Activated effector memory CD4-positive, alpha-beta T cell treated with Interleukin-2 at 50 U/mL for 16 hours (primary cell): ENCODE data around the gene ACP7.
"Not testable (repeated sequence)": the region's sequence is repeated elsewhere in the genome, so short reads cannot be mapped to it uniquely, and the experiment has no call there.

Source experiments
- DNase-seq: peaks from one replicate; pipeline ENCODE4 v3.0.0-alpha.2; 2020

The ACP7 gene, protein sequence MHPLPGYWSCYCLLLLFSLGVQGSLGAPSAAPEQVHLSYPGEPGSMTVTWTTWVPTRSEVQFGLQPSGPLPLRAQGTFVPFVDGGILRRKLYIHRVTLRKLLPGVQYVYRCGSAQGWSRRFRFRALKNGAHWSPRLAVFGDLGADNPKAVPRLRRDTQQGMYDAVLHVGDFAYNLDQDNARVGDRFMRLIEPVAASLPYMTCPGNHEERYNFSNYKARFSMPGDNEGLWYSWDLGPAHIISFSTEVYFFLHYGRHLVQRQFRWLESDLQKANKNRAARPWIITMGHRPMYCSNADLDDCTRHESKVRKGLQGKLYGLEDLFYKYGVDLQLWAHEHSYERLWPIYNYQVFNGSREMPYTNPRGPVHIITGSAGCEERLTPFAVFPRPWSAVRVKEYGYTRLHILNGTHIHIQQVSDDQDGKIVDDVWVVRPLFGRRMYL

DNA sequence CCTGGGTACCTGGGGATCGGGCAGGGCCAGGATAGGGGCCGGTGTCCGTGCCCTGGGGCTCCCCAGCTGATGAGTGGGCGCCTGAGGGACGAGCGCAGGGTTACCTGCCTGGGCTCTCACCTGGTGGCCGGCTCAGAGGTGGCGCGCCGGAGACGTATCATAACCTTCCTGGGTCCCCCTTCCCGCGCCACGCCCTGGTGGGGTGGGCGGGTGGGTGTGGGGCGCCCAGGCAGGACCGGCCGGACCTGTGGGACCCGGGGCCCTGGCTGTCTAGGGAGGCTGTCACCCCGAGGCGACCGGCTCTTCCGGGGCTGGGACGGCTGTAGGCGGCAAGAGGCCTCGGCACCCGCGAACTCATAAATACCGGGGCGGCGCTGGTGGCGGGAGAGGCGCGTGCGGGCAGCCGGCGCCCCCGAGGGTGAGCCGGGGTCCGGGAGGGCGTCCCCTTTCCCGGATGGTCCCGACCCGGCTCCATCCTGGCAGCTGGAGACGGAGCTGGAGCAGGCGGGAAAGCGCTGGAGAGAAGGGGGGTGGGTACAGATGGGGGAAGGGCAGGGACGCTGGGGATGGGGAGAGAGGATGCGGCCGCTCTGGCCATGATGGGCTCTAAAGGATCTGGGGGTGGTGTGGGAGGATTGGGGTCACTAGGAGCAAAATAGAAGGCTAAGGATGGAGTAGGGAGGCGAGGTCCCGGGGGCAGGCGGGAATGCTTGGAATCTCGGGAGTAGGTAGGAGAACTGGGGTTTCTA is at the start of gene ACP7:
TSS of gene ACP7 (plus strand) at position 386 of the 749 bp plus-strand sequence. CDS start 902 bp downstream, outside the sequence.
- peak; percentile 9 for DNase-seq

DNA sequence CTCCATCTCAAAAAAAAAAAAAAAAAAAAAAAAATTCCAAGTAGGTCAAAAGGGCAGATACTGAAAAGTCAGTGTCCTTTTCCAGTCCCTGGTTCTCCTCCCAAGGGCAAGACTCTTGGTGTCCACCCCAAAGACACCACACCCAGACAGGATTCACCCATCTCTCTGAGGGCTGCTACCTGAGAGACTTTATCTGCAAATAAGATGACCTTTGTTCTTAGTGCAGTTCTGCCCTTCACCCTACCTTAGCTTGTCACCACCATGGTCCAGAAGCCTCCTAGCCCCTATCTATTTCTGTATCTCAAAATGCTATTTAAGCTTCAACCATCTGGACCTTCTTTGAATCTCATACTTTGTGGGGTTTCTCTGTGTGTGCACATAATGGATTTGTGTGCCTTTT is 47.6 kb upstream of the ACP7 start:
- DNase-seq, result no peak

DNA sequence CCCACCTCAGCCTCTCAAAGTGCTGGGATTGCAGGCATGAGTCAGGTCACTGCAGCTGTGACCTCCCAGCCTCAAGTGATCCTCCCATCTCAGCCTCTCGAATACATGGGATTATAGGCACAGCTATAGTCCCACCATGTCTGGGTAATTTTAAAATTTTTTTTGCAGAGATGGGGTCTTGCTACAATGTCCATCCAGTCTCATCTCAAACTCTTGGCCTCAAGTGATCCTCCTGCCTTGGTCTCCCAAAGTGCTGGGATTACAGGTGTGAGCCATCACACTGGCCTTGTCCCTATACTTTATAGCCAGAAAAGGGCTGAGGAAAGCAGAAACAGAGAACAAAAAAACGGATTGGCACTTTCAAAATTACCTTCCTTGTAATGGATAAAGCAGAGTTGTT is 47.0 kb upstream of the ACP7 start:
- DNase-seq, result no peak

DNA sequence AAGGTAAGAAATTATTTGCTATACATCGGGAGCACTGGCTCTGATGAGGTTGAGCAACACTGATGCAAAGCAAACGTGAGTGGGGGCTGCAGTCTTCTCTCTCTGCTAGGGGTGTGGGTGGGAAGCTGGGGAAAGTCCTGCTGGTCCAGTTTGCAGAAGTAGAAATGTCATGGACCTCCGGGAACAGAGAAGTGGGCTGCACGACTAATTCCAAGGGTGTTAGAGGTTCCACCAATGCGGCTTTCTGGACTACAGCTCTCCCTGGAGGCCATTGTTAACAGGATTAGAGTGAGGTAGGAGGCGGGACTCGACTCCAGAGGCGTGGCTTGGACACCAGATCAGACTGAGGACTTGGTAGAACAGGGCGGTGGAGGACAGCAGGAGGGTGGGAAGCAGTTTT is 46.1 kb upstream of the ACP7 start:
- no peak for DNase-seq

DNA sequence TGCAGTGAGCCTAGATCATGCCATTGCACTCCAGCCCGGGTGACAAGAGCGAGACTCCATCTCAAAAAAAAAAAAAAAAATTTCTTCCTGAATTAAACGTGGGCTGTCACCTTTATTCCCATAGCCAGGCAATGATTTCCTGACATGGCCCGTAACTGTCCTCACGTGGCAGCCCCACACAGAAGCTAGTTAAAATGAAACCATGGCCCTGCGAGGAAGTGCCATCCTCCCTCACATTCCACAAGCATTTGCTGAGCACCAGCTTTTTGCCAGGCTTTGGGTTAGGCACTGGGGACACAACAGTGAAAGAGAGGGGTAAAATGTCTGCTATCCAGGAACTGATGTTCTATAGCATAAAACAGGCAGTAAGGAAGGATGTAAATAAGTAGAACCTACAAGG is 38.7 kb upstream of the ACP7 start:
- no peak for DNase-seq

DNA sequence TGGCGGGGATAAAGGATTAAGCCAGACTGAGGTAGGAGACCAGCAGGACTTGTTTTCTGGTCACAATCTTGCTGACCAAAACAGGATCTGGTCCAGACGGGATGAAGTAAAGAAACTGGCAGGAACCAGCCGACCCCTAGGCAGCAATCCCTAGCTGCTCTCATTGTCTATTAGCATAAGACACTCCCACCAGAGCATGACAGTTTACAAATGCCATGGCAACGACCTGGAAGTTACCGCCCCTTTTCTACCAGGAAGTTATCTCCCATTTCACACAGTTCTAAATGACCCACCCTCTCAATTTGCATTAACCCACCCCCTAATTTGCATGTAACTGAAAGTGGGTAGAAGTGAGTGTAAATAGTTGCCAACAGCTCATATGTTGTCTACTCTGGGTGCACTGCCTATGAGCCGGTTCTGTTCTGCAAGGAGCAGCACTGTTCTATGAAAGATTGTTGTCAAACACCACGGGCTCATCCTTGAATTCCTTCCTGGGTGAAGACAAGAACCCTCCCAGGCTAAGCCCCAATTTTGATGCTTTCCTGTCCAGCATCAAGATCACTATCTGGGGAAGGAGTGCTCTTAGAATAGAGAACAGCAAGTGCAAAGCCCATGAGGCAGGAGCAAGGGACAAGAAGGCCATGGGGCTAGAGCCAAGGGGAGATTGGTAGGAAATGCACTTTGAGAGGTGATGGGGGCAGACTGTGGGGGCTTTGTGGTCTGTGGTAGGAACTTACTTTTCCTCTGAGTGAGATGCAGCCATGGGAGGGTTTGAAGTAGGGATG is 37.9 kb upstream of the ACP7 start:
- DNase-seq, result no peak

DNA sequence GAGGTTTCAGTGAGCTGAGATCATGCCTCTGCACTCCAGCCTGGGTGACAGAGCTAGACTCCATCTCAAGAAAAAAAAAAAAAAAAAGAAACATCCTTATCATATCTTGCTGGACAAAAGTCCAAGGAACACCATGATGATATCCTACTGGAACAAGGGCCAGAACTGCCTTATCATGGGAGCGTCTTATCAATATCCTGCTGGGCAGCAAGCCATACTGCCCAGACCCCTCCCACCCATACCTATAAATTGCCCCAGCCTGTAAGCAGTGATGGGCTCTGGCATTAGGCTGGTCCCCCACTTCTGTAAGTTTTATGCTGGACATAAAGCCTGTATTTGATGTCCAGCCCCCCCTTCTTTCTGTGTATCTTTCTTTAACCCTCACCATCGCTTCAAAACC is 37.1 kb upstream of the ACP7 start:
- no peak for DNase-seq

DNA sequence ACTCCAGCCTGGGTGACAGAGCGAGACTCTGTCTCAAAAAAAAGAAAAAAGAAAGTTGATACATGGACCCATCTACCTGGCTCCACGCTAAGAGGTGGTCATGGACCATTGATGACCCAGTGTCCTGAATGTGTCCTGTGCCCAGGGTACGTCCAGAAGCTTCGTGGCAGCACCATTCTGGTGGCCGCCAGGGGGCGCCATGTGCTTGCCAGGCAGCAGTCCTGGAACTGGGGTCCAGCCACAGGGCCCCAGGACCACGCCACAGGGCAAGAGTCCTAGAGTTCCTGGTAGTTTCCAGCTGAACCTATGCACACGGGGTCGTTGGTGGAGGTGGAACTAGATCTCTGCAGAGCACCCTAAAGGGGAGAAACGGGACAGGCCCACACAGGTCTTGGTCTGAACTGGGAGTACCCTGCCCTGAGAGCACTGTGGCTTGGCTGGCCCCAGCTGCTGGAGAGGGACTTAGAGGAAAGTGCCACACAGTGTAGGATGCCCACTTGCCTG is 31.9 kb upstream of the ACP7 start:
- DNase-seq, result peak; percentile 56

DNA sequence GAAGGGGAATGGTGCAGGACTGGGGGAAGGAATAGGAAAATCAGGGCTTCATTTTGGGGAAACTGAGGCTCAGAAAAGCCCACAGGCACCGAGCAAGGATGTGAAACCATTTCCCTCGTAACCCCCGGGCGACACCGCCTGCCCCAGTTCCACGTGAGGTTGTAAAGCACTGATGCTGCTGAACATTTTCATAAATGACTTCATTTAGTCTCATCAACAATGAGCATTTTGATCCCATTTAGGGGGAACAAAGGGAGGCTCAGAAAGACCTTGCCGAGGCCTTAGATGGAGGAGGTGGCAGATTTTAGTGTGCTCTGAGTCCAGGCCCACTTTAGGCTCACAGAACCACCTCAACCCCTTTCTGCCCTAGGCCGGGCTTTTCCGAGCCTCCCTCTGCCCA is 31.3 kb upstream of the ACP7 start:
- DNase-seq, result no peak

DNA sequence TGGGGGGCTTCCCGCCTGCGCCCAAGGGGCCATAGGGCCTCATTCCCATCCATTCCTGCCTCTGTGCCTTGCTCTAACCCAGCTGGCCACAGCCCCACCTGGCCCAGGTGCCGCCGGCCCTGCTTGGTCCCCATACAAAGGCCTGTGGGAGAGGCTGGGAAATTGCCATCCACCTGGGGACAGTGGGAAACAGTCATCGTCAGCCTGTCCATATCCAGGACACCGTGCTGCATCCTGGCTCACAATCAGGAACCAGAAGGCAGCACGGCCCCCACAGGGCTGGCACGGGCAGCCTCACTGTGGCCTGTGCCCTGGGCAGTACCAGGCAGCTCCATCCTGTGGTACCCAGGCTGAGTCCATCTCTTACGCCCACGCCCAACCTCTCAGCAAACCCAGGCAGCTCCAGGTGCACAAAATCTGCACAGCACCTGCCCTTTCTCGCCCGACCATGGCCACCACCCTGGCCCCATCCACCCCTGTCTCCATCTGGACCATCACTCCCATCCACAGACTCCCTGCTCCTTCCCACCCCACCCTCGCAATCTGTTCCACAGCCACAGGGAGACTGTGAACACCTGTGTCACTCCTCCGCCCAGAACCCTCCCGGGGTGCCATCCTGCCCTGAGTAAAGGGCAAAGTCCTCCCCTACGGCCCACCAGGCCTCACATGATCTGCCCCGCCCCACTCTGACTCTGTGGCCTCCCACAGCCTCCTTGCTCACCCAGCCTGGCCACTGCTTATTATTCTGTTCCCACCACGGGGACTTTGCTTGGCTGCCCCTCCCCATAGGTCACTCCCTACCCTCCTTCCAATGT is 30.7 kb upstream of the ACP7 start:
- no peak for DNase-seq

DNA sequence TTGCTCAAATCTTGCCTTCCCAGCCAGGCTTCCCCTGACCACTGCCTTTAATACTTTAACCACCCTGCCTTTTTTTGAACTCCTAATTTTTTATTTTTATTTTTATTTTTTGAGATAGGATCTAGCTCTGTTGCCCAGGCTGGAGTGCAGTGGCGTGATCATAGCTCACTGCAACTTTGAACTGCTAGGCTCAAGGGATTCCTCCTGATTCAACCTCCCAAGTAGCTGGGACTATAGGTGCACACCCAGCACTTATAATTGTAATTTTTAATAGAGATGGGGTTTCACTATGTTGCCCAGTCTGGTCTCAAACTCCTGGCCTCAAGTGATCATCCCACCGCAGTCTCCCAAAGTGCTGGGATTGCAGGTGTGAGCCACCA is 30.1 kb upstream of the ACP7 start:
- DNase-seq, result no peak

DNA sequence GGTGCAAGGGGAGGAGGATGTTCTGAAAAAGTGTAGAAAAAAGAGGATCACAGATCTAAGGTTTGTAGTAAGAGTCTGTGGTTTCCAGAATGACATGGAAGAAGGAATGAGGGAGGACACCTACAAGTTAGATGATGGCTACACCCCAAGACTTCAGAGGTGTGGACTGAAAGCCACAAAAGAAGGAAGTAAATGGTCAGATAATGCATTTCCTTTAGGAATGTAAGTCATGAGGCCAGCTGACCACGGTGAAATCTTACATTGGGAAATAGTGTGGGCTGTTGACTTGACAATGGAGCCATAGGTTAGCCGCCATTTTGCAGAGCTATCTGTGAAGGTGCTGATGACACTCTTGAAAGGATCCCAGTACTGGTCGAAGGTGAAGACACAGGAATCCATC is 26.6 kb upstream of the ACP7 start:
- no peak for DNase-seq

DNA sequence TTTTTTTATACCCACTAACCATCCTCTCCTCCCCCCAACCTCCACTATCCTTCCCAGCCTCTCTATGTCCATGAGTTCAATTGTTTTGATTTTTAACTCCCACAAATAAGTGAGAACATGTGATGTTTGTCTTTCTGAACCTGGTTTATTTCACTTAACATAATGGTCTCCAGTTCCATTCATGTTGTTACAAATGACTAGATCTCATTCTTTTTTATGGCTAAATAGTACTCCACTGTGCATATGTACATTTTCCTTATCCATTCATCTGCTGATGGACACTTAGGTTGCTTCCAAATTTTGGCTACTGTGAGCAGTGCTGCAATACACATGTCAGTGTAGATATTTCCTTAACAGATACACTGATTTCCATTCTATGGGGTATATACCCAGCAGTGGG is 24.9 kb upstream of the ACP7 start:
- no peak for DNase-seq

DNA sequence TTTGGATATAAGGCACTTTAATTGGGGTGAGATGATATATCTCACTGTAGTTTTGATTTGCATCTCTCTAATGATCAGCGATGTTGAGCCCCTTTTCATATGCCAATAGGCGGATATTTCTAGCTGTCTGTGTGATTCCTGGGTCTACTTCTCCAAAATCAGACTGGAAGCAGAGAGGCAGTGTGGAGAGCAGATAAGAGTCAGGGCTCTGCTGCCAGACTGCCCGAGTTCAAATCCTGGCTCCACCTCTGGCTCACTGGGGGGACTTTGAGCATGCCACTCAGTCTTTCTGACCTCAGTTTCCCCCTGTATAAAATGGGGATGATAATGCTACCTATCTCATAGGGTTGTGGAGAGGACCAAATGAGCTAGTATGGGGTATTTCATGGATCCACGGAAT is 24.0 kb upstream of the ACP7 start:
- no peak for DNase-seq

DNA sequence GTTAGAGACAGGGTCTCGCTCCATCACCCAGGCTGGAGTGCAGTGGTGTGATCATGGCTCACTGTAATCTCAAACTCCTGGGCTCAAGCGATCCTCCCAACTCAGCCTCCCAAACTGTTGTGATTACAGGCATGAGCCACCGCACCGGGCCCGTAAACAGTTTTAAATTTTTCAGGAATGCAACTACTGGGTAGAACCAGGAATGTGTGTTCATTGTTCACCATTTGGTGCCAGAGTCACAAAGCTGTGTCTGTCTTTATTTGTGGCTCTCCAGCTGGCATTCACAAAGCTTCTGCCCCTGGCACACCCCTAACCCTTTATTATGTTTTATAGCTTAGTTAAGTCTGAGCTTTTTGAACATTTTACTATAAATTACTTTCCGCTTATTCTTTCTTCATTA is 19.8 kb upstream of the ACP7 start:
- DNase-seq, result no peak

DNA sequence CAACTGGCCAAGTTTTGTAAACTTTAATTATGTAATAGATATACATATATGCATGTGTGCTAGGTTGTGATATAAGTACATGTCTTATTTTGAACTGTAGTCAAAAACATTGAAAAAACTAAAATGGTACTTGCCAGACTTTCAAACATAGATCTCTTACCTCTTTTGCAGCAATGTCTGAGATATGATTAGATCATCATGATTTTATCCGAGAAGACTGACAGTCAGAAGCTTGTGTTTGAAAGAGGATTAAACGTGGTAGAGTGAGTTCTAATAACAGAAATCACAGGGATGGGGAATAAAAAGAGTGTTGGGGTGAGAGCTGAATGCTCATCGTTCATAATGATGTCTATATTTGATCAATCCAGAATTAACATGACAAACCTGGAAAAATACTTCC is 18.2 kb upstream of the ACP7 start:
- no peak for DNase-seq

DNA sequence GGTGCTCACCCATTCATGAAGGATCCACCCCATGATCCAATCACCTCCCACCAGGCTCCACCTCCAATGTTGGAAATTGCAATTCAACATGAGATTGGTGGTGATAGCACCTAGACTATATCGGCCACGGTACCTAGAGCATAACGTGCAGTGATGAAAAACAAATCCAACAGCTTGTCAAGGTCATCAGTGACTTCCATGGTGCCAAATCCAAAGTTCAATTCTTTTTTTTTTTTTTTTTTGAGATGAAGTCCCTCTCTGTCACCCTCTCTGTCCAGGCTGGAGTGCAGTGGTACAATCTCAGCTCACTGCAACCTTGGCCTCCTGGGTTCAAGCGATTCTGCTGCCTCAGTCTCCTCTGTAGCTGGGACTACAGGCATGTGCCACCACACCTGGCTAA is 17.1 kb upstream of the ACP7 start:
- no peak for DNase-seq

DNA sequence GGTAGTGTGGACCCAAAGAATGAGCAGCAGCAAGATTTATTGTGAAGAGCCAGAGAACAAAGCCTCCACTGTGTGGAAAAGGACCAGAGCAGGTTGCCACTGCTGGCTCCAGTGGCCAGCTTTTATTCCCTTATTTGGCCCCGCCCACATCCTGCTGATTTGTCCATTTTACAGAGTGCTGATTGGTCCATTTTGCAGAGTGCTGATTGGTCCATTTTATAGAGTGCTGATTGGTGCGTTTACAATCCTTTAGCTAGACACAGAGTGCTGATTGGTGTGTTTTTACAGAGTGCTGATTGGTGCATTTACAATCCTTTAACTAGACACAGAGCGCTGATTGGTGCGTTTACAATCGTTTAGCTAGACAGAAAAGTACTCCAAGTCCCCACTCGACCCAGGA is 15.9 kb upstream of the ACP7 start:
- not testable (repeated sequence) for DNase-seq

DNA sequence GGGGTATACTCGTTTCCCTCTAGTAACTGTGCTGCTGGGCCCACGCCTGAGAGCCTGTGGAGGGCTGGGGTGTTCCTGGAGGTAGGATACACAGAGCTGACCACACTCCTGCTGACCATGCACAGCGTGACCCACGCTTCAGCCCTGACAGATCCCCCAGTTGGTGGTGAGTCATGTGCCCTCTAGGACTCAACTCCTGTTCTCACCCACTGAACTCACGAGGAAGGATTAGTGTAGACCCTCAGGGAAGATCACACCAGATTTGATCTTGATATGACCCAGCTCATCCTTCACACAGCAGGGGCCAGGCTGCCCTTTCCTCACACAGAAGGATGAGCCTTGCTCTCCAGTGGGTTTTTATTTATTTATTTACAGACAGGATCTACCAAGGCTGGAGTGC is 13.3 kb upstream of the ACP7 start:
- DNase-seq, result no peak

DNA sequence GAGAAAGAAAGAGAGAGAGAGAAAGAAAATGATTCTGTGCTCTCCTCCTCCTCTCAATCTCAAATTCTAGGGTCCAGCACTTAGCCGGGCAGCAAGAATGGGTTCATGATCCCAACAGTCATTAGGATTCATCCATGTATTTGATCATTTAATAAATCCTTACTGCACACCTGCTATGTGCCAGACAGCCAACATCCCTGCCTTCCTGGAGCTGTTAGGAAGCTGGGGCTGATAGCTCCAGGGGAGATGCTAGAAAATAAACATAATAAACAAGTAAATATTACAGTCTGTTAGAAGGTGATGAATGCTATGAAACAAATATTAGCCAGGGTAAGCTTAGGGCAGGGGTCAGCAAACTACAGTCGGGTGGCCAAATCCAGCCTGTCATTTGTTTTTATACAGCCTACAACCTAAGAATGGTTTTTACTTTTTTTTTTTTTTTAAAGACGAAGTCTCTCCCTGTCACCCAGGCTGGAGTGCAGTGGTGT is 9.9 kb upstream of the ACP7 start:
- no peak for DNase-seq

DNA sequence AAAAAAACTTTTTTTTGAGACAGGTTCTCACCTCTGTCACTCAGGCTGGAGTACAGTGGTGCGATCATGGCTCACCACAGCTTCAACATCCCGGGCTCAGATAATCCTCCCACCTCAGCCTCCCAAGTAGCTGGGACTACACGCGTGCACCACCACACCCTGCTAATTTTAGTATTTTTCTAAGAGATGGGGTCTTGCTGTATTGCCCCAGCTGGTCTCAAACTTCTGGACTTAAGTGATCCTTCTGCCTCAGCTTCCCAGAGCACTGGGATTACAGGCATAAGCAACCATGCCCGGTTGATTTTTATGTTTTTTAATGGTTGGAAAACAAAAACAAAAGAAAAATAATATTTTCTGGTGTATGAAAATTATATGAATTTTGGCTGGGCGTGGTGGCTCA is 9.2 kb upstream of the ACP7 start:
- DNase-seq, result no peak

DNA sequence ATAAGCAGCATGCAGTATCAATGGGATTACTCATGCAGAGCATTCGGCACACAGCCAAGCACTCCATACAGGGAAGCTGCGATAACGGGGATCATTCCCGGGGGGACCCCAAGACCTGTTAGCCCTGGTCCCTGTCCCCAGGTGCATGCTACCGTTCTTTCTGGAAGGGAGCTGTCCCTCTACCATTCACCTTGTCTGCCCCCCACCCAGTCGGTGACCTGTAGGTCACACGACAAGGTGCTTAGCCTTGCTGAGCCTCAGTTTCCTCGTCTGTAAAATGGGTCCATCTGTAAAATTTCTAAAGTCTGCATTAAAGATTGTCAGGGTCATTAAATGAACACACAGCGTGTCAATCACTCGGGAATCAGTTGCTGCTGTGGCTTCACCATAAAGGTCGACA is 6.8 kb upstream of the ACP7 start:
- DNase-seq, result no peak
